ENCODE measurements around the gene GRK3.
A peak's percentile ranks its signal among the peaks of the same experiment; 100 is the strongest.
"Not testable (repeated sequence)": the region's sequence is repeated elsewhere in the genome, so short reads cannot be mapped to it uniquely, and the experiment has no call there.

GRK3 gene

GRCh38 chr22:25564320-25564978 is at the start of gene GRK3:
Gene GRK3, plus strand, starts transcription at chr22:25564675. Its CDS starts 366 bp downstream, at chr22:25565041.
- Mint-ChIP-seq H3K27ac (peak within 1 kb of the TSS; percentile 96), H3K4me3 (peak within 1 kb of the TSS; percentile 98), H3K27me3 (ENCODE audit: low read depth) (no peaks in the 10 kb centered on the region), H3K36me3 (ENCODE audit: low read depth) (peaks cover 7% of the 10 kb centered on the region), H3K4me1 (ENCODE audit: low read depth) (peaks cover 55% of the 10 kb centered on the region), H3K9me3 (no peaks in the 10 kb centered on the region)
- DNase-seq (ENCODE audit: low spot score) = peak; percentile 63

GRCh38 chr22:25518000-25518663 is 46.3 kb upstream of the GRK3 start:
- no peak overlapping the region for H3K27ac Mint-ChIP-seq
- no peaks in the 10 kb centered on the region for H3K27me3 Mint-ChIP-seq (ENCODE audit: low read depth)
- DNase-seq (ENCODE audit: low spot score) = no peak
- H3K9me3 Mint-ChIP-seq = peaks cover 12% of the 10 kb centered on the region
- peaks cover 12% of the 10 kb centered on the region for H3K36me3 Mint-ChIP-seq (ENCODE audit: low read depth)
- H3K4me3 Mint-ChIP-seq = no peak overlapping the region
- H3K4me1 Mint-ChIP-seq (ENCODE audit: low read depth) = no peaks in the 10 kb centered on the region

- DNase-seq (ENCODE audit: low spot score) = no peak
- H3K36me3 Mint-ChIP-seq (ENCODE audit: low read depth) = peaks cover 29% of the 10 kb centered on the region
- H3K9me3 Mint-ChIP-seq = peaks cover 36% of the 10 kb centered on the region
- no peaks in the 10 kb centered on the region for H3K27me3 Mint-ChIP-seq (ENCODE audit: low read depth)
- peaks cover 4% of the 10 kb centered on the region for H3K4me1 Mint-ChIP-seq (ENCODE audit: low read depth)
- no peak overlapping the region for H3K27ac Mint-ChIP-seq
- H3K4me3 Mint-ChIP-seq = no peak overlapping the region
These were observed 39.1 kb upstream of the GRK3 start for GRCh38 chr22:25525376-25525775.

GRCh38 chr22:25525804-25526584 is 38.5 kb upstream of the GRK3 start:
- Mint-ChIP-seq H3K9me3 (peaks cover 40% of the 10 kb centered on the region), H3K36me3 (ENCODE audit: low read depth) (peaks cover 29% of the 10 kb centered on the region)
- H3K4me1 Mint-ChIP-seq (ENCODE audit: low read depth); H3K4me3 Mint-ChIP-seq; H3K27me3 Mint-ChIP-seq (ENCODE audit: low read depth); DNase-seq (ENCODE audit: low spot score); H3K27ac Mint-ChIP-seq: not testable (repeated sequence)

GRCh38 chr22:25527016-25527415 is 37.5 kb upstream of the GRK3 start:
- not testable (repeated sequence) for H3K4me3 Mint-ChIP-seq; H3K27me3 Mint-ChIP-seq (ENCODE audit: low read depth); DNase-seq (ENCODE audit: low spot score); H3K27ac Mint-ChIP-seq
- peaks cover 11% of the 10 kb centered on the region for H3K4me1 Mint-ChIP-seq (ENCODE audit: low read depth)
- peaks cover 33% of the 10 kb centered on the region for H3K9me3 Mint-ChIP-seq
- H3K36me3 Mint-ChIP-seq (ENCODE audit: low read depth) = peaks cover 21% of the 10 kb centered on the region

GRCh38 chr22:25528068-25528467 is 36.4 kb upstream of the GRK3 start:
- H3K36me3 Mint-ChIP-seq (ENCODE audit: low read depth) = peaks cover 18% of the 10 kb centered on the region
- not testable (repeated sequence) for H3K27me3 Mint-ChIP-seq (ENCODE audit: low read depth); H3K27ac Mint-ChIP-seq; H3K4me3 Mint-ChIP-seq; DNase-seq (ENCODE audit: low spot score)
- H3K9me3 Mint-ChIP-seq = peaks cover 28% of the 10 kb centered on the region
- peaks cover 13% of the 10 kb centered on the region for H3K4me1 Mint-ChIP-seq (ENCODE audit: low read depth)

GRCh38 chr22:25529059-25529458 is 35.4 kb upstream of the GRK3 start:
- H3K36me3 Mint-ChIP-seq (ENCODE audit: low read depth) = peaks cover 17% of the 10 kb centered on the region
- not testable (repeated sequence) for H3K27me3 Mint-ChIP-seq (ENCODE audit: low read depth); H3K27ac Mint-ChIP-seq; DNase-seq (ENCODE audit: low spot score); H3K4me3 Mint-ChIP-seq
- H3K4me1 Mint-ChIP-seq (ENCODE audit: low read depth) = peaks cover 13% of the 10 kb centered on the region
- H3K9me3 Mint-ChIP-seq = peaks cover 28% of the 10 kb centered on the region

- Mint-ChIP-seq H3K9me3 (peaks cover 22% of the 10 kb centered on the region), H3K36me3 (ENCODE audit: low read depth) (peaks cover 12% of the 10 kb centered on the region), H3K4me1 (ENCODE audit: low read depth) (peaks cover 13% of the 10 kb centered on the region)
- H3K27me3 Mint-ChIP-seq (ENCODE audit: low read depth); H3K27ac Mint-ChIP-seq; H3K4me3 Mint-ChIP-seq; DNase-seq (ENCODE audit: low spot score): not testable (repeated sequence)
These were observed 34.8 kb upstream of the GRK3 start for GRCh38 chr22:25529541-25530137.

GRCh38 chr22:25531677-25532076 is 32.8 kb upstream of the GRK3 start:
- DNase-seq (ENCODE audit: low spot score); H3K9me3 Mint-ChIP-seq; H3K27me3 Mint-ChIP-seq (ENCODE audit: low read depth); H3K4me3 Mint-ChIP-seq; H3K36me3 Mint-ChIP-seq (ENCODE audit: low read depth): not testable (repeated sequence)
- H3K4me1 Mint-ChIP-seq (ENCODE audit: low read depth) = peaks cover 13% of the 10 kb centered on the region
- peak overlapping the region; percentile 22 for H3K27ac Mint-ChIP-seq

- Mint-ChIP-seq H3K9me3 (peaks cover 6% of the 10 kb centered on the region), H3K27me3 (ENCODE audit: low read depth) (peaks cover 2% of the 10 kb centered on the region), H3K4me1 (ENCODE audit: low read depth) (peaks cover 13% of the 10 kb centered on the region), H3K27ac (no peak overlapping the region), H3K36me3 (ENCODE audit: low read depth) (peaks cover 3% of the 10 kb centered on the region), H3K4me3 (no peak overlapping the region)
- no peak for DNase-seq (ENCODE audit: low spot score)
These were observed 29.8 kb upstream of the GRK3 start for GRCh38 chr22:25534724-25535123.

- Mint-ChIP-seq H3K27ac (no peak overlapping the region), H3K4me1 (ENCODE audit: low read depth) (peaks cover 2% of the 10 kb centered on the region), H3K4me3 (no peak overlapping the region), H3K36me3 (ENCODE audit: low read depth) (peaks cover 4% of the 10 kb centered on the region), H3K27me3 (ENCODE audit: low read depth) (peaks cover 2% of the 10 kb centered on the region), H3K9me3 (no peaks in the 10 kb centered on the region)
- no peak for DNase-seq (ENCODE audit: low spot score)
These were observed 27.9 kb upstream of the GRK3 start for GRCh38 chr22:25536589-25536988.

GRCh38 chr22:25540166-25540907 is 24.1 kb upstream of the GRK3 start:
- H3K4me3 Mint-ChIP-seq = no peak overlapping the region
- H3K4me1 Mint-ChIP-seq (ENCODE audit: low read depth) = peaks cover 9% of the 10 kb centered on the region
- no peak for DNase-seq (ENCODE audit: low spot score)
- no peak overlapping the region for H3K27ac Mint-ChIP-seq
- H3K27me3 Mint-ChIP-seq (ENCODE audit: low read depth) = peaks cover under 1% of the 10 kb centered on the region
- peaks cover 2% of the 10 kb centered on the region for H3K36me3 Mint-ChIP-seq (ENCODE audit: low read depth)
- H3K9me3 Mint-ChIP-seq = no peaks in the 10 kb centered on the region

- no peak for DNase-seq (ENCODE audit: low spot score)
- Mint-ChIP-seq H3K36me3 (ENCODE audit: low read depth) (peaks cover 1% of the 10 kb centered on the region), H3K27ac (no peak overlapping the region), H3K4me1 (ENCODE audit: low read depth) (peaks cover 12% of the 10 kb centered on the region), H3K9me3 (no peaks in the 10 kb centered on the region), H3K27me3 (ENCODE audit: low read depth) (no peaks in the 10 kb centered on the region), H3K4me3 (no peak overlapping the region)
These were observed 23.4 kb upstream of the GRK3 start for GRCh38 chr22:25540908-25541660.
